Raji (cell line): ENCODE data around the gene SNX9.

Experiments
- POLR2A ChIP-seq: IDR thresholded peaks from 2 replicates; pipeline ENCODE4 v1.6.1; 2011; ENCODE audit warnings: low read depth, low read length, control low read depth; ENCODE audit not compliant: insufficient read depth

Gene SNX9

GRCh38 chr6:157983406-157984119, 160.5 kb downstream of the SNX9 start:
- no peak for TF ChIP-seq POLR2A

GRCh38 chr6:157984128-157984527, 161.1 kb downstream of the SNX9 start:
- TF ChIP-seq POLR2A, result no peak

GRCh38 chr6:157984686-157985225, 161.7 kb downstream of the SNX9 start:
- TF ChIP-seq POLR2A, result no peak

GRCh38 chr6:157985378-157986155, 162.5 kb downstream of the SNX9 start:
- TF ChIP-seq POLR2A, result no peak

GRCh38 chr6:157987788-157988699, 165.0 kb downstream of the SNX9 start:
- no peak for TF ChIP-seq POLR2A

GRCh38 chr6:157988700-157989063, 165.6 kb downstream of the SNX9 start:
- no peak for TF ChIP-seq POLR2A

- no peak for TF ChIP-seq POLR2A
Observed at GRCh38 chr6:157989541-157990289, 166.7 kb downstream of the SNX9 start.

- no peak for TF ChIP-seq POLR2A
Observed at GRCh38 chr6:157990321-157991066, 167.4 kb downstream of the SNX9 start.

- no peak for TF ChIP-seq POLR2A
Observed at GRCh38 chr6:157991067-157991432, 168.0 kb downstream of the SNX9 start.

GRCh38 chr6:157993076-157993475, 170.0 kb downstream of the SNX9 start:
- no peak for TF ChIP-seq POLR2A

GRCh38 chr6:157994125-157994795, 171.2 kb downstream of the SNX9 start:
- TF ChIP-seq POLR2A, result no peak
